NCI-H526 treated with DMSO at 0.1 percent for 48 hours (cell line): Measurements from ENCODE around the gene TPCN1.

Experiments used
- DNase-seq: peaks from one replicate; lab custom pipeline; 2025; lab: John Stamatoyannopoulos, UW

The TPCN1 gene

GRCh38 chr12:113221181-113221996 lies at the start of gene TPCN1:
TSS of gene TPCN1 (plus strand) at chr12:113221464. CDS start at chr12:113226853, 5,389 bp downstream.
- peak; percentile 99 for DNase-seq

GRCh38 chr12:113171543-113171942 lies 49.7 kb upstream of the TPCN1 start:
- no peak for DNase-seq

GRCh38 chr12:113172185-113172584 lies 49.1 kb upstream of the TPCN1 start:
- DNase-seq: no peak

- no peak for DNase-seq
These were observed 48.1 kb upstream of the TPCN1 start for GRCh38 chr12:113173081-113173698.

- peak; percentile 7 for DNase-seq
These were observed 46.5 kb upstream of the TPCN1 start for GRCh38 chr12:113174461-113175384.

- no peak for DNase-seq
These were observed 42.2 kb upstream of the TPCN1 start for GRCh38 chr12:113179023-113179422.

- no peak for DNase-seq
These were observed 40.9 kb upstream of the TPCN1 start for GRCh38 chr12:113180333-113180732.

GRCh38 chr12:113181975-113182374 lies 39.3 kb upstream of the TPCN1 start:
- DNase-seq: no peak

- no peak for DNase-seq
These were observed 38.2 kb upstream of the TPCN1 start for GRCh38 chr12:113183030-113183589.

- DNase-seq: no peak
These were observed 37.0 kb upstream of the TPCN1 start for GRCh38 chr12:113184098-113184899.

GRCh38 chr12:113184900-113185179 lies 36.4 kb upstream of the TPCN1 start:
- peak; percentile 55 for DNase-seq

GRCh38 chr12:113185180-113186032 lies 35.9 kb upstream of the TPCN1 start, which contains the start of the genes DDX54 and RITA1:
TSS of gene DDX54 (minus strand) at chr12:113185478. CDS start at chr12:113185451, 27 bp downstream.
TSS of gene RITA1 (plus strand) at chr12:113185721. CDS start at chr12:113186747, 1,026 bp downstream.
- DNase-seq: peak; percentile 64

GRCh38 chr12:113186033-113186365 lies 35.3 kb upstream of the TPCN1 start:
- no peak for DNase-seq

- no peak for DNase-seq
These were observed 34.5 kb upstream of the TPCN1 start for GRCh38 chr12:113186666-113187325.

- DNase-seq: no peak
These were observed 31.9 kb upstream of the TPCN1 start for GRCh38 chr12:113189361-113189760.

GRCh38 chr12:113190761-113191160 lies 30.5 kb upstream of the TPCN1 start:
- no peak for DNase-seq

- no peak for DNase-seq
These were observed 30.0 kb upstream of the TPCN1 start for GRCh38 chr12:113191227-113191626.

- no peak for DNase-seq
These were observed 26.3 kb upstream of the TPCN1 start for GRCh38 chr12:113194971-113195391.

GRCh38 chr12:113195598-113195997 lies 25.7 kb upstream of the TPCN1 start:
- no peak for DNase-seq

GRCh38 chr12:113196582-113196981 lies 24.7 kb upstream of the TPCN1 start:
- no peak for DNase-seq
